Astrocyte (in vitro differentiated cells and primary cell): ENCODE measurements around the gene NUP160.

Experiments used
- CTCF ChIP-seq: IDR thresholded peaks from 2 replicates; pipeline ENCODE4 v1.5.1; 2011; ENCODE audit warnings: low read depth, mild to moderate bottlenecking, inconsistent platforms, low read length, moderate library complexity; ENCODE audit not compliant: insufficient read depth
- EZH2 ChIP-seq: IDR thresholded peaks from 2 replicates; pipeline ENCODE4 v1.6.1; 2012; ENCODE audit warnings: mild to moderate bottlenecking, low read length, inconsistent platforms; ENCODE audit not compliant: insufficient read depth

DNA sequence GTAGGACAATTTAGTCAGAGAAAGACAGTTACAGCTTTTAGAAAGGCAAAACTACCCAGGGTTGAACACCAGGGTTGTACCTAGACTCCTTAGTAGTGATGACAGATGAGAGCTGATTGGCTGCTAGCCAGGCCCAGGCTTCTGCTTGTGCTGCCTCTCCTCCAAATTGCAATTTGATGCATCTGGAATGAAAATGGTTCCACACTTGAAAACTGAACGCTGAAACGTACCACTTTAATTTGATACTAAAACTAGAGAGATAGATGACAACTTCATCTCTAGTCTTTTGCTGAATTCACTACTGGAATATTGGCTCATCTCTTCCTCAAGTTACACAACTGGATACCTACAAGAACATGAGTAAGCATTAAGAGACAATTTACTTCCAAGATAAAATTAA lies 61.8 kb downstream of the NUP160 start:
- TF ChIP-seq CTCF (no peak), EZH2 (no peak)
